PC-3 (cell line): ENCODE measurements around the gene SIX1. TPM values are rescaled to one million over a fixed set of nuclear protein-coding genes. Genes with fewer than 3 reads are reported as not detected.

ENCODE experiments used
- ATAC-seq: fragments of 200-7000 bp; cut with Tn5 transposase; 2 replicates; pipeline ENCODE4 v1.9.1; 2020; ENCODE audit warnings: mild to moderate bottlenecking, moderate library complexity
- BruUV-seq: library from RNA; stranded (reverse); fragments of 400-500 nt; replicated peaks from 2 replicates; lab custom pipeline; 2021; lab: Mats Ljungman, UMichigan
- CTCF ChIA-PET: fragments of 300-600 bp; sonication (Branson Sonifier 250); formaldehyde crosslinking; loops from one replicate; lab custom pipeline; 2022; ENCODE audit warnings: antibody characterized with exemption; lab: Charles Lee
- POLR2A ChIA-PET: fragments of 300-600 bp; sonication (Branson Sonifier 250); formaldehyde crosslinking; loops from one replicate; lab custom pipeline; 2022; ENCODE audit warnings: antibody characterized with exemption; ENCODE audit not compliant: unreplicated experiment; lab: Charles Lee
- DNase-seq: peaks from one replicate; pipeline ENCODE4 v3.0.0-alpha.2; 2015
- H2AFZ ChIP-seq: fragments of 300-600 bp; sonication (generic); 2 replicates; pipeline ENCODE4 v1.6.0; 2016; ENCODE audit warnings: antibody characterized with exemption, low read length
- H3F3A ChIP-seq: fragments of 300-600 bp; sonication (generic); one replicate; pipeline ENCODE4 v1.6.0; 2017; ENCODE audit warnings: antibody characterized with exemption, low read length, control low read depth, mild to moderate bottlenecking; ENCODE audit not compliant: unreplicated experiment
- H3K27ac ChIP-seq: fragments of 300-600 bp; sonication (generic); 2 replicates; pipeline ENCODE4 v1.5.1; 2016; ENCODE audit warnings: mild to moderate bottlenecking, low read length
- H3K27me3 ChIP-seq: fragments of 300-600 bp; sonication (generic); 2 replicates; pipeline ENCODE4 v1.6.1; 2016; ENCODE audit warnings: low read length, mixed read lengths
- H3K36me3 ChIP-seq: fragments of 300-600 bp; sonication (generic); 2 replicates; pipeline ENCODE4 v1.6.1; 2016; ENCODE audit warnings: low read depth, mixed run types, low read length, mixed read lengths
- H3K4me1 ChIP-seq: fragments of 300-600 bp; sonication (generic); 2 replicates; pipeline ENCODE4 v1.5.1; 2016; ENCODE audit warnings: low read length; ENCODE audit not compliant: insufficient read depth
- H3K4me2 ChIP-seq: fragments of 300-600 bp; sonication (generic); 2 replicates; pipeline ENCODE4 v1.6.0; 2016; ENCODE audit warnings: low read length
- H3K4me3 ChIP-seq: fragments of 300-600 bp; sonication (generic); 2 replicates; pipeline ENCODE4 v1.5.1; 2016; ENCODE audit warnings: mild to moderate bottlenecking, low read length, mixed read lengths
- H3K79me2 ChIP-seq: fragments of 300-600 bp; sonication (generic); 2 replicates; pipeline ENCODE4 v1.6.1; 2017; ENCODE audit warnings: low read length, mixed read lengths
- H3K9ac ChIP-seq: fragments of 300-600 bp; sonication (generic); 2 replicates; pipeline ENCODE4 v1.6.0; 2016; ENCODE audit warnings: mild to moderate bottlenecking, low read length
- H3K9me2 ChIP-seq: fragments of 300-600 bp; sonication (generic); replicated peaks from 2 replicates; pipeline ENCODE4 v1.6.1; 2016; ENCODE audit warnings: mixed run types, low read length, mixed read lengths
- H3K9me3 ChIP-seq: fragments of 300-600 bp; sonication (generic); 2 replicates; pipeline ENCODE4 v1.6.1; 2016; ENCODE audit warnings: low read length, mixed read lengths
- H4K20me1 ChIP-seq: fragments of 300-600 bp; sonication (generic); 2 replicates; pipeline ENCODE4 v1.6.1; 2016; ENCODE audit warnings: low read length, mixed read lengths
- EZH2 ChIP-seq: fragments of 300-600 bp; sonication (generic); IDR thresholded peaks from one replicate; pipeline ENCODE4 v1.6.1; 2017; ENCODE audit warnings: antibody characterized with exemption, mild to moderate bottlenecking, low read length; ENCODE audit not compliant: unreplicated experiment
- EZH2phosphoT487 ChIP-seq: fragments of 300-600 bp; sonication (generic); IDR thresholded peaks from 2 replicates; pipeline ENCODE4 v1.6.1; 2018; ENCODE audit warnings: mild to moderate bottlenecking, antibody characterized with exemption, low read length, borderline replicate concordance
- intact Hi-C: fragments of 100-400 bp; cut with micrococcal nuclease; formaldehyde crosslinking; loops from 2 replicates; pipeline ENCODE4 v1.9.0; 2023
- total RNA-seq: library from RNA; depleted of rRNA; stranded (reverse); fragments of >200 nt; gene quantifications from 2 replicates; pipeline ENCODE4 v1.2.3, GENCODE V29; 2014
- TF ChIP-seq, protein P1 (sequence below): fragments of 300-600 bp; sonication (generic); conservative IDR thresholded peaks from 2 replicates; pipeline ENCODE4 v1.5.1; 2017; ENCODE audit warnings: antibody characterized with exemption, low read depth, mild to moderate bottlenecking, low read length

The SIX1 gene
- total RNA-seq, 1 experiment from 2014 or later, result 16.5 TPM

DNA sequence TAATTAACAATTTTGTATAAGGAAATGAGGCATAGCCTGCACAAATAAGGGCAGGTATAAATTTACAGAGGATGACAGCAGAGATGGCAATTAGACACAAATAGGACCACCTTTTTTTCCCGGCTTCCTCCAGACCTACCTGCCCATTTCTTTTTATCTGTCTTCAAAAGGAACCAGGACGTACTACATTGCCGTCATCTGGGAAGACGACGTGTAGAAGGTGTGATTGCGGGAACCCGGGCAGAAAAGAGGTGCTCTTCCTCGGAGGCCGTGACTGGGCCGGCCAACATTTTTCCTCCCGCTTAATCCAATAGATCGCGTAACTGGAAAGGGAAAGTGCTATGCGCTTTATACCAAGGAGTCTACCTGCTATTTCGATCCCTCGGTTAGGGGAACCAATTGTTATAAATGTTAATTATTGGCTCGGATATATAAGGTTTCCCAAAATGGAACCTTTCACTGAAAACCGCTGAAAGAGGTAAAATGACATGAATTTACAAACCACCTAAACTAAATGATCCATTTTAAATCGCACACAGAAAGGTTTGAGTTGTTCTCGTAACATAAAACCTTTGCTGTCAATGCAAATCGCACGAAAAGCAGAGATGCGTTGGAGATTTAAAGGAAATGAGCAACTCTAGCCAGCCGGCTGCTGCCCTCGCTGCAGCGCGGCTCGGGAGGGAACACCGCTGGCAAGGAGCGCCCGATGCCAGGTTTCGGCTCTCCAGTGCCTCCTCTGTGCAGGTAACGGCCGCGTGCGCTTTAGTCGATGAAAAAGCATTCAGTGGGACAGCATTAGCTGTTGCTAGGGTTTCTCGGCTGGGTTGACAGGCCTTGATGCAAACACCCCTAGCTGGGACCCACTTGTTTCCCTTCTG is 2.8 kb upstream of the SIX1 start:
- no peak overlapping the region for H3K27ac ChIP-seq
- no TSS peak for BruUV-seq
- no peaks in the 10 kb centered on the region for H3F3A ChIP-seq
- H3K79me2 ChIP-seq, result peaks cover 21% of the 10 kb centered on the region
- ChIA-PET POLR2A (interaction anchor here (0.8 kb wide), 1 partner anchor 207 kb away, joined by 4 read pairs; no protein-coding TSS in a partner anchor), CTCF (no interaction called here)
- TF ChIP-seq, protein P1, sequence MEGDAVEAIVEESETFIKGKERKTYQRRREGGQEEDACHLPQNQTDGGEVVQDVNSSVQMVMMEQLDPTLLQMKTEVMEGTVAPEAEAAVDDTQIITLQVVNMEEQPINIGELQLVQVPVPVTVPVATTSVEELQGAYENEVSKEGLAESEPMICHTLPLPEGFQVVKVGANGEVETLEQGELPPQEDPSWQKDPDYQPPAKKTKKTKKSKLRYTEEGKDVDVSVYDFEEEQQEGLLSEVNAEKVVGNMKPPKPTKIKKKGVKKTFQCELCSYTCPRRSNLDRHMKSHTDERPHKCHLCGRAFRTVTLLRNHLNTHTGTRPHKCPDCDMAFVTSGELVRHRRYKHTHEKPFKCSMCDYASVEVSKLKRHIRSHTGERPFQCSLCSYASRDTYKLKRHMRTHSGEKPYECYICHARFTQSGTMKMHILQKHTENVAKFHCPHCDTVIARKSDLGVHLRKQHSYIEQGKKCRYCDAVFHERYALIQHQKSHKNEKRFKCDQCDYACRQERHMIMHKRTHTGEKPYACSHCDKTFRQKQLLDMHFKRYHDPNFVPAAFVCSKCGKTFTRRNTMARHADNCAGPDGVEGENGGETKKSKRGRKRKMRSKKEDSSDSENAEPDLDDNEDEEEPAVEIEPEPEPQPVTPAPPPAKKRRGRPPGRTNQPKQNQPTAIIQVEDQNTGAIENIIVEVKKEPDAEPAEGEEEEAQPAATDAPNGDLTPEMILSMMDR, result no peak
- TF ChIP-seq EZH2 (no peak), EZH2phosphoT487 (no peak)
- no peak for ATAC-seq
- H3K9me3 ChIP-seq, result no peaks in the 10 kb centered on the region
- H3K4me2 ChIP-seq, result no peak overlapping the region
- DNase-seq, result no peak
- no peak overlapping the region for H3K9ac ChIP-seq
- H3K4me1 ChIP-seq, result peaks cover 6% of the 10 kb centered on the region; the same call in 1 of the 2 replicates
- intact Hi-C loops, result no loop called here
- H3K27me3 ChIP-seq, result no peaks in the 10 kb centered on the region
- H4K20me1 ChIP-seq, result no peaks in the 10 kb centered on the region
- H3K9me2 ChIP-seq, result no peaks in the 10 kb centered on the region
- H3K4me3 ChIP-seq, result no peak overlapping the region
- no peak overlapping the region for H2AFZ ChIP-seq
- no peaks in the 10 kb centered on the region for H3K36me3 ChIP-seq

GRCh38 chr14:60651086-60651795 is 2.0 kb upstream of the SIX1 start:
- Histone ChIP-seq H3F3A (no peaks in the 10 kb centered on the region), H2AFZ (no peak overlapping the region), H3K4me1 (peaks cover 6% of the 10 kb centered on the region), H3K79me2 (peaks cover 29% of the 10 kb centered on the region), H3K9me2 (no peaks in the 10 kb centered on the region), H3K27me3 (no peaks in the 10 kb centered on the region), H3K9ac (no peak overlapping the region), H3K4me3 (no peak overlapping the region), H4K20me1 (no peaks in the 10 kb centered on the region), H3K9me3 (no peaks in the 10 kb centered on the region), H3K36me3 (no peaks in the 10 kb centered on the region), H3K4me2 (peak overlapping the region; percentile 97; the same call in 1 of the 2 replicates), H3K27ac (no peak overlapping the region)
- no peak for ATAC-seq
- TF ChIP-seq EZH2phosphoT487 (no peak), EZH2 (no peak)
- TF ChIP-seq, protein P1, result no peak
- CTCF ChIA-PET, result no interaction called here
- DNase-seq, result no peak
- no TSS peak for BruUV-seq
- POLR2A ChIA-PET, result interaction anchor here (0.8 kb wide), 1 partner anchor 208 kb away, joined by 4 read pairs; no protein-coding TSS in a partner anchor
- intact Hi-C loops, result no loop called here
